HepG2 (cell line): ENCODE results near the gene GPC2. TPM values are rescaled to one million over a fixed set of nuclear protein-coding genes. Genes with fewer than 3 reads are reported as not detected.

Experiments used
- GPN1 ChIP-seq: sonication (generic); formaldehyde crosslinking; IDR thresholded peaks from 2 replicates; pipeline ENCODE4 v1.5.1; 2020; ENCODE audit warnings: missing genetic modification reagents, borderline replicate concordance
- HNF1A ChIP-seq, 2 experiments: sonication (generic) in 1 of 2; formaldehyde crosslinking in 1 of 2; IDR thresholded peaks; 2 replicates each; pipeline versions ENCODE4 v1.4.0 to v1.6.1; 2016 to 2020; ENCODE audit warnings: borderline replicate concordance in 1 of 2, low read depth in 1 of 2, mild to moderate bottlenecking in 1 of 2, missing genetic modification reagents in 1 of 2
- HOXA9 ChIP-seq: sonication (generic); formaldehyde crosslinking; IDR thresholded peaks from 2 replicates; pipeline ENCODE4 v1.8.1; 2022; ENCODE audit warnings: missing genetic modification reagents, mild to moderate bottlenecking, moderate library complexity, borderline replicate concordance
- HOXD1 ChIP-seq: sonication (generic); formaldehyde crosslinking; IDR thresholded peaks from 2 replicates; pipeline ENCODE4 v1.5.0; 2020; ENCODE audit warnings: missing genetic modification reagents
- MAFF ChIP-seq: IDR thresholded peaks from 2 replicates; pipeline ENCODE4 v1.6.1; 2011; ENCODE audit warnings: low read depth, low read length, improper control_type of control experiment
- MBD4 ChIP-seq: IDR thresholded peaks from 2 replicates; pipeline ENCODE4 v1.6.1; 2012; ENCODE audit warnings: low read length, inconsistent platforms, borderline replicate concordance
- MIER3 ChIP-seq: IDR thresholded peaks from 2 replicates; pipeline ENCODE4 v1.6.1; 2016; ENCODE audit warnings: missing compliant biosample characterization, borderline replicate concordance
- NFKBIZ ChIP-seq: IDR thresholded peaks from 2 replicates; pipeline ENCODE4 v1.6.1; 2018; ENCODE audit warnings: missing genetic modification reagents, missing compliant biosample characterization
- PAX8 ChIP-seq: sonication (generic); formaldehyde crosslinking; IDR thresholded peaks from 2 replicates; pipeline ENCODE4 v1.8.0; 2022; ENCODE audit warnings: mild to moderate bottlenecking, missing genetic modification reagents, borderline replicate concordance
- POLR2AphosphoS2 ChIP-seq: IDR thresholded peaks from 2 replicates; pipeline ENCODE4 v1.6.1; 2011; ENCODE audit warnings: low read depth, low read length, improper control_type of control experiment
- REPIN1 ChIP-seq: sonication (generic); formaldehyde crosslinking; IDR thresholded peaks from 2 replicates; pipeline ENCODE4 v1.8.0; 2022; ENCODE audit warnings: missing genetic modification reagents, low read depth, mild to moderate bottlenecking, borderline replicate concordance
- SATB2 ChIP-seq: sonication (generic); formaldehyde crosslinking; IDR thresholded peaks from 2 replicates; pipeline ENCODE4 v1.5.0; 2020; ENCODE audit warnings: missing genetic modification reagents
- SRF ChIP-seq: IDR thresholded peaks from 2 replicates; pipeline ENCODE4 v1.6.1; 2011; ENCODE audit warnings: mild to moderate bottlenecking, low read depth, low read length, moderate library complexity
- TBX3 ChIP-seq: fragments of 450-650 bp; IDR thresholded peaks from 2 replicates; pipeline ENCODE4 v1.6.1; 2017; ENCODE audit warnings: antibody characterized with exemption, mild to moderate bottlenecking, inconsistent platforms, borderline replicate concordance
- TFDP1 ChIP-seq: IDR thresholded peaks from 2 replicates; pipeline ENCODE4 v1.6.1; 2016; ENCODE audit warnings: missing compliant biosample characterization, missing genetic modification reagents, borderline replicate concordance
- ZFAT ChIP-seq: sonication (generic); formaldehyde crosslinking; conservative IDR thresholded peaks from 2 replicates; pipeline ENCODE4 v1.8.1; 2023; ENCODE audit warnings: missing genetic modification reagents, inconsistent platforms
- ZNF224 ChIP-seq: sonication (generic); formaldehyde crosslinking; IDR thresholded peaks from 2 replicates; pipeline ENCODE4 v1.5.0; 2020; ENCODE audit warnings: mild to moderate bottlenecking, missing genetic modification reagents
- ZNF260 ChIP-seq: sonication (generic); formaldehyde crosslinking; IDR thresholded peaks from 2 replicates; pipeline ENCODE4 v1.4.0; 2020; ENCODE audit warnings: missing genetic modification reagents, low read depth, mild to moderate bottlenecking, borderline replicate concordance
- ZNF33A ChIP-seq: sonication (generic); formaldehyde crosslinking; IDR thresholded peaks from 2 replicates; pipeline ENCODE4 v1.5.1; 2020; ENCODE audit warnings: missing genetic modification reagents, mild to moderate bottlenecking, moderate library complexity, borderline replicate concordance
- ZNF615 ChIP-seq: sonication (generic); formaldehyde crosslinking; IDR thresholded peaks from 2 replicates; pipeline ENCODE4 v1.5.0; 2020; ENCODE audit warnings: mild to moderate bottlenecking, missing genetic modification reagents, borderline replicate concordance
- ZNF703 ChIP-seq: sonication (generic); formaldehyde crosslinking; IDR thresholded peaks from 2 replicates; pipeline ENCODE4 v1.5.1; 2020; ENCODE audit warnings: missing genetic modification reagents, mild to moderate bottlenecking, moderate library complexity, borderline replicate concordance
- ZNF746 ChIP-seq: sonication (generic); formaldehyde crosslinking; IDR thresholded peaks from 2 replicates; pipeline ENCODE4 v1.8.0; 2022; ENCODE audit warnings: mild to moderate bottlenecking, missing genetic modification reagents
- polyA plus RNA-seq, 8 experiments: library from polyadenylated mRNA; depleted of rRNA in 3 of 8; stranded (reverse) in 7 of 8; unstranded in 1 of 8; fragments of >200 nt; fragmentation: Illumina TruSeq in 4 of 8; extraction: Trizol in 4 of 8; gene quantifications; 2 replicates each; pipeline versions ENCODE4 v1.2.1 to v1.2.3, GENCODE V29; 2011 to 2016; ENCODE audit warnings: low read depth in 4 of 8, missing spikeins in 1 of 8, mixed read lengths in 1 of 8; ENCODE audit not compliant: insufficient read depth in 1 of 8
- total RNA-seq, 5 experiments: library from RNA; depleted of rRNA; stranded (reverse); fragments of >200 nt; fragmentation: Illumina TruSeq; extraction: Trizol; gene quantifications; 2 replicates each; pipeline ENCODE4 v1.2.3, GENCODE V29; 2016; ENCODE audit warnings: low read depth in 1 of 5
- TF ChIP-seq, protein P1 (sequence below): sonication (generic); formaldehyde crosslinking; IDR thresholded peaks from 2 replicates; pipeline ENCODE4 v1.4.0; 2020; ENCODE audit warnings: missing genetic modification reagents, borderline replicate concordance

GPC2 gene
- total and polyA plus RNA-seq, 2 of the 13 experiments (the other 11 are each of a cell fraction or from before 2014, with no cell fraction given), result 0.64 to 0.78 TPM

DNA sequence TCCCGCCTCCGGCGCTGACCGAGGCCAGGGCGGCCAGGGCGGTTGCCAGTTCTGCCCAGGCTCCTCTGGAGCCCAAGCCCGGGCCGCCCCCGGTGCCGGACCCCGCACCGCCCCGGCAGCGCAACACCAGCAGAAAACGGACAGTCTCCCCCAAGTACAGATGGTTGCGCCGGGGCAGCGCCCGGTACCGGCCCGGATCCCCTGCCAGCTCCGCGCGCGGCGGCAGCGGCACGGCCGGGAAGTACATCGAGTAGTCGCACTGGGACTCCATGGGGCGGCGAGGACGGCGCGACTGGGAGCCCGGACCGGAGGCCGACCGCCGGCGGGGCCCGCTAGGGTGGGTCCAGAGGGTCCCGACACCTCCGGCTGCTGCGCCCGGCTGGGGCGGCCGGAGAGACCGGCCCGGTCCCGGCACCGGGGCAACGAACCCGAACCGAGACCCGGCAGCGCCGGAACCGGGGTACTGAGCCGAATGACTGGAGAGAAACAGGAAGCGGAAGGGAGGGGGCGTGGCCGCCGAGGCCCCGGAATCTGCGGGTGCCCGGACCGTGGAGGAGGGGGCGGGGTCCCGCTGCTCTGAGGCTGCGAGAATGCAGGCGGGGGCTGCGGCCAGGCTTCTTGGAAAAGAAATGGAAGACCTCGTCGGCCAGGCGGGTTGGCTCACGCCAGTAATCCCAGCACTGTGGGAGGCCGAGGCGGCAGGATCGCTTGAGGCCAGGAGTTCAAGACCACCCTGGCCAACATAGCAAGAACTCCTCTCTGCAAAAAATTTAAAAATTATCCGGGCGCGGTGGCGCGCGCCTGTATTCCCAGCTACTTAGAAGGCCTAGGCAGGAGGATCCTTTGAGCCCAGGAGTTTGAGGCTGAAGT, 18.7 kb downstream of the GPC2 start, which contains the start of gene TRAPPC14 (continued):
- TF ChIP-seq, protein P1, sequence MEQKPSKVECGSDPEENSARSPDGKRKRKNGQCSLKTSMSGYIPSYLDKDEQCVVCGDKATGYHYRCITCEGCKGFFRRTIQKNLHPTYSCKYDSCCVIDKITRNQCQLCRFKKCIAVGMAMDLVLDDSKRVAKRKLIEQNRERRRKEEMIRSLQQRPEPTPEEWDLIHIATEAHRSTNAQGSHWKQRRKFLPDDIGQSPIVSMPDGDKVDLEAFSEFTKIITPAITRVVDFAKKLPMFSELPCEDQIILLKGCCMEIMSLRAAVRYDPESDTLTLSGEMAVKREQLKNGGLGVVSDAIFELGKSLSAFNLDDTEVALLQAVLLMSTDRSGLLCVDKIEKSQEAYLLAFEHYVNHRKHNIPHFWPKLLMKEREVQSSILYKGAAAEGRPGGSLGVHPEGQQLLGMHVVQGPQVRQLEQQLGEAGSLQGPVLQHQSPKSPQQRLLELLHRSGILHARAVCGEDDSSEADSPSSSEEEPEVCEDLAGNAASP (CRISPR knock-in tag), result peak; percentile 60
- TF ChIP-seq MIER3 (CRISPR knock-in tag), result no peak
- no peak for TF ChIP-seq ZNF260
- no peak for TF ChIP-seq ZNF615 (CRISPR knock-in tag)
- TF ChIP-seq ZFAT, result no peak; the same call in 1 of the 2 replicates
- TF ChIP-seq MAFF, result no peak
- TF ChIP-seq HOXD1 (CRISPR knock-in tag), result no peak
- TF ChIP-seq NFKBIZ (CRISPR knock-in tag), result no peak
- TF ChIP-seq GPN1 (CRISPR knock-in tag), result no peak
- TF ChIP-seq ZNF746 (CRISPR knock-in tag), result no peak
- no peak for TF ChIP-seq ZNF33A (CRISPR knock-in tag)
- TF ChIP-seq REPIN1 (CRISPR knock-in tag), result no peak
- no peak for TF ChIP-seq POLR2AphosphoS2
- no peak for TF ChIP-seq ZNF703
- TF ChIP-seq TFDP1 (CRISPR knock-in tag), result no peak
- TF ChIP-seq HOXA9, result no peak
- TF ChIP-seq TBX3, result no peak
- no peak for TF ChIP-seq HNF1A (IDR thresholded peaks at IDR 0.05; ENCODE audit: low read depth)
- TF ChIP-seq HNF1A (CRISPR knock-in tag; IDR thresholded peaks at IDR 0.05; ENCODE audit: borderline replicate concordance), result peak; percentile 51; the same call in 1 of the 2 replicates
- no peak for TF ChIP-seq MBD4
- no peak for TF ChIP-seq SRF
- no peak for TF ChIP-seq ZNF224 (CRISPR knock-in tag)
- no peak for TF ChIP-seq SATB2 (CRISPR knock-in tag)
- no peak for TF ChIP-seq PAX8 (CRISPR knock-in tag)
